Stimulated activated CD8-positive, alpha-beta memory T cell treated with anti-CD3 and anti-CD28 coated beads, Interleukin-4, amount 100 ng/mL, for 1 hour (primary cell): ENCODE results near the gene OR5B21.

Experiments used
- DNase-seq, 2 donors: peaks; one replicate each; pipeline ENCODE4 v3.0.0-alpha.2; 2020; ENCODE audit warnings: low read depth in 2 of 2, low spot score in 1 of 2

OR5B21 gene

GRCh38 chr11:58508005-58508404, at the start of gene OR5B21:
OR5B21 (minus strand) TSS chr11:58508105; CDS start chr11:58508105, 0 bp downstream.
- no peak for DNase-seq

GRCh38 chr11:58549644-58550043, 41.7 kb upstream of the OR5B21 start:
- DNase-seq = no peak

DNA sequence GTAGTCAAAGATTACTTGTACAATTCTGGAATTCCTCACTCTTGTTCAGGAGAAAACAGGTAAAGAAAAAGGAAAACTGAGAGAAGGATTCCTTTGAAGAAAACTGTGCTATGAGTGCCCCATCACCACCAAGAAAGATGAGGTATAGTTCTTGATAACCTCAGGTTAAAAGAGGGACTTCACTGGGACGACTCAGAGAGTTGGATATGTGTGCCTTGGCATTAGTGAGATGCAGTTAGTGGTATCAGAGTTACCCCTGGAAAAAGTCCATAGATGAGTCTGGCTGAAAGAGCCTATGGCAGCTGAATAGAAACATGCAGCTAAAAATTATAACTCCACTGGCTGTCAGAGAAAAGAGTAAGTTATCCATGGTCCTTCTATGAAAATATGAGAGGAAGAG, 38.9 kb upstream of the OR5B21 start:
- no peak for DNase-seq

- DNase-seq = no peak
Measured at GRCh38 chr11:58531865-58532341, 24.0 kb upstream of the OR5B21 start.

GRCh38 chr11:58530236-58530635, 22.3 kb upstream of the OR5B21 start:
- no peak for DNase-seq

- DNase-seq = no peak
Measured at GRCh38 chr11:58527429-58527828, 19.5 kb upstream of the OR5B21 start.

DNA sequence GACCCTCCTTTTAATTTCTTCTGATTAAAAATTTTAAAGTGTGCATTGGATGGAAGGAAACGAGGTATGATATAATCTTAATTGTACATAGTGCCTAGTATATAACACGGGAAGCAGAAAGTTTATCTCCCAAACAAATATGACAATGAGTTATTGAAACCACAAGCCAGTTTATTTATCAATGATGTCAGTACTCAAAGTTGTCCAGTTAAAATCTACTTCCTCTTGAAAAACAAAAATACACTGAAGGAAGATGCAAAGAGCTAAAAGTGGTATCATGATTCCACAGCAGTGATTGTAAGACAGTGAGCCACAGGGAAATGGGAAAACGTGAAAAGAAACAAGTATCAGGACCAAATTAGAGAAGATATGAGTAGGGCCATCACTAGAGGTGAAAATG, 18.8 kb upstream of the OR5B21 start:
- no peak for DNase-seq

- no peak for DNase-seq
Measured at GRCh38 chr11:58525037-58525614, 17.2 kb upstream of the OR5B21 start.

- DNase-seq = no peak
Measured at GRCh38 chr11:58524232-58525036, 16.5 kb upstream of the OR5B21 start.

- no peak for DNase-seq
Measured at GRCh38 chr11:58513747-58514367, 6.0 kb upstream of the OR5B21 start.

DNA sequence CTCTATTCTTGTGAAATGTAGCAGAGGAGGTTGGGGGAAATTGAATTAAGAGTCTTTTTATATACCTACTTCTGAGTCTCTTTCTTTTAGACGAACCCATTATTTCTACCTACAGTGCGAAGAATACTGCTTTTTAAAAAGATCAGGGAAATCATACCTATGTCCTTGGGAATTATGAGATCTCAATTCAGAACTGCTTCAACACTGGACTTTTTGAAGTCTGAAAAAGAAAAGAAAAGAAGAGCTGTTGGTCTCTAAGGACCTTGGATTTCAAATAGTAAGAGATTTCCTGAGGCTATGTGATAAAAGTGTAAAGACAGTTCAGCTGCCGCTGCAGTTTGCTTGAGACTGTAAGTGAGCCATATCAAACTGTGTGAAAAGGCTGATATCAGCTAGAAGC, 3.7 kb upstream of the OR5B21 start:
- DNase-seq = no peak

DNA sequence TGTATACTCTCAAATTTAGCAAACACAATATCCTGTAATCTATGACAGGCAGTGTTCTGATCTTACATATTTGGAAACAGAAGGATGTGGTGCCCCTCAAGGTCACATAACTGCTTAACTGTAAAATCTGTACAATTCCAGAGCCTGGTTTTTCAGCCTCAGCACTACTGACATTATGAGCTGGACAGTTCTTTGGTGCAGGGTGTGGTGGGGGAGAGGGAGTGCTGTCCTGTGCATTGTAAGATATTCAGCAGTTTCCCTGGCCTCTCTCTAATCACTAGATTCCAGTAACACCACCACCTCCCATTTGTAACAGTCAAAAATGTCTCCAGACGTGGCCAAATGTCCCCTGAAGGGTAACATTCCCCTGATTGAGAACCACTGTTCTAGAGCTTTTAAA, 1.8 kb upstream of the OR5B21 start:
- DNase-seq = no peak

GRCh38 chr11:58508814-58509213, 909 bp upstream of the OR5B21 start:
- no peak for DNase-seq

- no peak for DNase-seq
Measured at GRCh38 chr11:58507355-58507754, 550 bp downstream of the OR5B21 start.

- DNase-seq = no peak
Measured at GRCh38 chr11:58506935-58507334, 970 bp downstream of the OR5B21 start.

DNA sequence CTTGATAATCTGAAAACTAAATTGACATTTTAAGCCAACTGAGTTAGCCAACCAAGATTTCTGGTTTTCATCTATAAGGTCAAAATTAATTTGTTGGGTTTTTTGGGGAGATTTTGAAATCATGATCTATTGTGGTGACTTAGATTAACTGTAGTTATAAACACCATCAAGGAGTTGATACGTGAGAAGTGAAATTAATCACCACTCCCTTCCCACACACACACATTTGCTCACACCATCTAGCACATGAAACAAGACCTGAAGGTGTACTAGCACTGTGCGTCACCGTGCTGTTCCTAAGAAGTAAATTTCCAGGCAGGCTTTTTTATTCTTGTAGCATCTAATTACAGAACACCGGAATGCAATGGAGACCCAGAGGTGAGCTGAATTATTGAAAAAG, 2.1 kb downstream of the OR5B21 start:
- DNase-seq = no peak

DNA sequence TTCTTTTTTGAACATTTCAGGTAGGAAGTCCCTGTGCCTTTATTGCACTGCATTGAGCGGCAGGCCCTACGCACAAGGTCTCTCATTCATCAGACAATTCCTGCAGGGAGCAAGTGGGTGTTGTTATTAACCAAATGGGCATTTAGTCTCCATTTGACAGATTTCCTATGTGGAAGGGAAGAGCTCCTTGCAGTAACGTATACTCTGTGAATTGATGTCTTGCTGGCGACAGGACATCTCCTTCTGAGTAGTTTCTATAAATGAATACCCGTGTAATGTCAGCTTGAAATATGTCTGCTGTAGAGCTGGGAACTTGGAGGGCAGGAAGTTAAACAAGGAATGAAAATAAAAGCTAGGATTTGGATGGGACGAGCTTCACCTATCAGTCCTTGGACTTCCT, 3.7 kb downstream of the OR5B21 start:
- no peak for DNase-seq

- DNase-seq = no peak
Measured at GRCh38 chr11:58503361-58503856, 4.5 kb downstream of the OR5B21 start.

DNA sequence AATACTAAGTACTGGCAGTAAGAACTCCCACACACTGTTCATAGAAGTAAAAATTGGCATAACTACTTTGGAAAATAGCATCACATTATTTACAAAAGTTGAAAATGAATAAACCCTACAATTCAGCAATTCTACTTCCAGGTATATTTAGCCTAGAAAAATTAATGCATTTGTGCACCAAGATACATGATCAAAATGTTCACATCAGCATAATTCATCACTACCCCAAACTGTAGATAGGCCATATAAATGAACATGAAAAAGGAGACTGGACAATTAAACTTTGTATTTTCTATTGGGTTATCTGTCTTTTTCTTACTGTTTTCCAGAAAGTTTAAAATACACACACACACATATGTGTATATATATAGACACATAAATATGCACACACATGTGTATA, 5.9 kb downstream of the OR5B21 start:
- DNase-seq = no peak

DNA sequence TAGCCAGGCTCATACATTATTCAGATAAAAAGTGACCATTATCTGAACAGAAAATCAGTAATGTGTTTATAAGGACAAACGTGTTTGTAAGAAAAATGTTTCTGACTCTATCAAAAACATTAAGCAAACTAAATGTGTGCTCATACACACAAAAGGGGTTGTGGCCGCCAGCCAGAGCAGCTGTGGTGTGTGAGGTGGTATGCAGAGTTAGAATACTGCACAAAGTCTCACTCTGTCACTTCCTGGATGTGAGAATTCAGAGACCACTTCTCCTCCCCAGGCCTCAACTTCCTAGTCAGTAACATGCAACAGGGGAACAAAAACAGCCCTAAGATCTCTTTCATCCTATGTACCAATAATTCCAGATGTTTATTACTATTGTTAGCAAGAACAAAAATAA, 9.4 kb downstream of the OR5B21 start:
- DNase-seq = no peak

GRCh38 chr11:58497951-58498350, 10.0 kb downstream of the OR5B21 start:
- DNase-seq = no peak

DNA sequence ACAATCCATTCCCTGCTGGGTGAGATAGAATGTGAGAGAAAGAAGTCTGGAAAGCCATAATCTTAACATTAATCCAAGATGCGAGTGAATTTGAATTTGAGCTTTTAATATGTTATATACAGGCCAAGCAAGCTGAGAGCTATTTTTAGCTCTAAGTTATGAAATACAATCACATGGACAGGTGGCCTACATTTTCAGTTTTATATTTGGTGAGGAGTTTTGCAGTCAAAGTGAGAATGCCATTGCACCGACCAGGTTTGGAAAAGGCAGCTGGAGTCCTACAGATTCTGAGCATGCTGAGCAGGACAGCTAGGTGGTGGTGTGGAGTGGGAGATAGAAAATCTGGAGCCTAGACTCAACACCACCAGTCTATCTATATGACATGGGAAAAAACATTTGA, 12.0 kb downstream of the OR5B21 start:
- no peak for DNase-seq
